GM12878 (cell line): ENCODE measurements around the gene ZNF860. TPM values are rescaled to one million over a fixed set of nuclear protein-coding genes. Genes with fewer than 3 reads are reported as not detected.

Source experiments
- ATAC-seq: fragments of 200-7000 bp; cut with Tn5 transposase; 3 replicates; pipeline ENCODE4 v1.9.1; 2020; ENCODE audit warnings: mild to moderate bottlenecking, moderate library complexity
- BruUV-seq: library from RNA; stranded (reverse); fragments of 400-500 nt; replicated peaks from 2 replicates; lab custom pipeline; 2021; lab: Mats Ljungman, UMichigan
- CTCF ChIA-PET: fragments of 300-600 bp; sonication (Branson Sonifier 250); formaldehyde crosslinking; extraction: SDS; loops from one replicate; lab custom pipeline; 2021; ENCODE audit warnings: inconsistent platforms; lab: Yijun Ruan, JAX
- POLR2A ChIA-PET: fragments of 350-600 bp; formaldehyde crosslinking; extraction: SDS; loops from one replicate; lab custom pipeline; 2021; ENCODE audit warnings: inconsistent platforms; lab: Charles Lee
- RAD21 ChIA-PET: fragments of 300-600 bp; sonication (Branson Sonifier 250); formaldehyde crosslinking; loops from one replicate; lab custom pipeline; 2023; ENCODE audit warnings: antibody characterized with exemption; ENCODE audit not compliant: unreplicated experiment; lab: Charles Lee
- SMC1A ChIA-PET: fragments of 300-600 bp; sonication (Branson Sonifier 250); formaldehyde crosslinking; loops from one replicate; lab custom pipeline; 2023; ENCODE audit not compliant: unreplicated experiment, uncharacterized antibody; lab: Charles Lee
- DNase-seq: peaks from one replicate; pipeline ENCODE4 v3.0.0-alpha.2; 2011; ENCODE audit warnings: low read depth, low spot score
- FAIRE-seq: peaks from 3 replicates; lab custom pipeline; 2011; peaks lifted over from hg19 to GRCh38; lab: Jason Lieb, UNC
- H2AFZ ChIP-seq: 2 replicates; pipeline ENCODE4 v1.6.0; 2011; ENCODE audit warnings: low read depth, low read length, control low read depth; ENCODE audit not compliant: control insufficient read depth
- H3K27ac ChIP-seq: 2 replicates; pipeline ENCODE4 v1.5.1; 2011; ENCODE audit warnings: control low read depth; ENCODE audit not compliant: control insufficient read depth, insufficient read depth
- H3K27me3 ChIP-seq, 2 experiments: replicated peaks in 1 of 2; 2 replicates each; pipeline versions ENCODE4 v1.6.0 to v1.6.1; 2011; ENCODE audit warnings: low read length in 1 of 2; ENCODE audit not compliant: control insufficient read depth in 2 of 2, insufficient read depth in 2 of 2
- H3K36me3 ChIP-seq, 2 experiments: 2 replicates each; pipeline ENCODE4 v1.5.1; 2011; ENCODE audit warnings: low read length in 1 of 2; ENCODE audit not compliant: control insufficient read depth in 2 of 2, insufficient read depth in 2 of 2
- H3K4me1 ChIP-seq: 2 replicates; pipeline ENCODE4 v1.6.1; 2011; ENCODE audit warnings: mild to moderate bottlenecking, low read length, moderate library complexity, mixed read lengths; ENCODE audit not compliant: control insufficient read depth, insufficient read depth
- H3K4me2 ChIP-seq: 2 replicates; pipeline ENCODE4 v1.6.0; 2011; ENCODE audit warnings: control low read depth; ENCODE audit not compliant: control insufficient read depth, insufficient read depth
- H3K4me3 ChIP-seq: fragments of 200-600 bp; sonication (generic); 2 replicates; pipeline ENCODE4 v1.5.1; 2016
- H3K79me2 ChIP-seq: 2 replicates; pipeline ENCODE4 v1.6.0; 2011; ENCODE audit warnings: low read length; ENCODE audit not compliant: control insufficient read depth, insufficient read depth
- H3K9ac ChIP-seq: 2 replicates; pipeline ENCODE4 v1.8.0; 2011; ENCODE audit warnings: low read length, control low read depth, mixed read lengths; ENCODE audit not compliant: control insufficient read depth, insufficient read depth
- H3K9me3 ChIP-seq: replicated peaks from 3 replicates; pipeline ENCODE4 v1.5.1; 2011; ENCODE audit warnings: mild to moderate bottlenecking, low read length; ENCODE audit not compliant: control insufficient read depth, insufficient read depth
- H4K20me1 ChIP-seq: 2 replicates; pipeline ENCODE4 v1.6.0; 2011; ENCODE audit not compliant: control insufficient read depth, insufficient read depth
- ATF7 ChIP-seq: fragments of 450-650 bp; IDR thresholded peaks from 2 replicates; pipeline ENCODE4 v1.6.1; 2016; ENCODE audit warnings: low read depth, mild to moderate bottlenecking
- CBX3 ChIP-seq: fragments of 200-600 bp; sonication (generic); IDR thresholded peaks from 2 replicates; pipeline ENCODE4 v1.6.1; 2016; ENCODE audit warnings: low read depth, borderline replicate concordance
- CUX1 ChIP-seq: IDR thresholded peaks from 2 replicates; pipeline ENCODE4 v1.6.1; 2012; ENCODE audit warnings: improper control_type of control experiment, low read depth, low read length; ENCODE audit not compliant: insufficient replicate concordance
- EED ChIP-seq: sonication (generic); IDR thresholded peaks from 2 replicates; pipeline ENCODE4 v1.6.1; 2016; ENCODE audit warnings: antibody characterized with exemption, low read depth
- FOS ChIP-seq: IDR thresholded peaks from 3 replicates; pipeline ENCODE4 v1.6.1; 2011; ENCODE audit warnings: borderline replicate concordance; ENCODE audit not compliant: insufficient read length; ENCODE audit errors: extremely low read depth
- FOXM1 ChIP-seq: IDR thresholded peaks from 2 replicates; pipeline ENCODE4 v1.6.1; 2012; ENCODE audit warnings: low read depth, mild to moderate bottlenecking, inconsistent platforms, low read length, moderate library complexity
- GATAD2B ChIP-seq: fragments of 450-650 bp; conservative IDR thresholded peaks from 2 replicates; pipeline ENCODE4 v1.6.1; 2017; ENCODE audit warnings: low read depth, mild to moderate bottlenecking, moderate library complexity
- IKZF2 ChIP-seq, 2 experiments: fragments of 450-650 bp; IDR thresholded peaks; 2 replicates each; pipeline ENCODE4 v1.6.1; 2017; ENCODE audit warnings: mild to moderate bottlenecking in 2 of 2, moderate library complexity in 2 of 2
- ZNF217 ChIP-seq: fragments of 450-650 bp; IDR thresholded peaks from 2 replicates; pipeline ENCODE4 v1.6.1; 2017; ENCODE audit warnings: antibody characterized with exemption, mild to moderate bottlenecking
- ZNF384 ChIP-seq: IDR thresholded peaks from 2 replicates; pipeline ENCODE4 v1.6.1; 2012; ENCODE audit warnings: low read depth, mild to moderate bottlenecking, low read length, improper control_type of control experiment, borderline replicate concordance
- WGBS: methylation state at CpG from one replicate; pipeline ENCODE4 v1.1.6; 2016; ENCODE audit warnings: low lambda C conversion rate; ENCODE audit not compliant: insufficient replicate concordance, insufficient coverage; ENCODE audit errors: missing lambda C conversion rate; 5-methylcytosine and 5-hydroxymethylcytosine counted together
- in situ Hi-C: fragments of 300-500 bp; cut with MboI; formaldehyde crosslinking; loops from 9 replicates; pipeline ENCODE4 v1.14.3; 2018; ENCODE audit warnings: mixed read lengths
- intact Hi-C: fragments of 100-400 bp; cut with micrococcal nuclease; formaldehyde crosslinking; loops from one replicate; pipeline ENCODE4 v1.14.2; 2022; ENCODE audit not compliant: unreplicated experiment
- polyA plus RNA-seq, 11 experiments: library from polyadenylated mRNA; depleted of rRNA in 4 of 11; unstranded in 6 of 11; stranded (reverse) in 5 of 11; fragments of >200 nt; fragmentation: Nextera tagmentation in 4 of 11; fragmentation: Illumina TruSeq in 1 of 11; extraction: Ambion mirVana in 4 of 11; extraction: Trizol in 1 of 11; gene quantifications; 1 replicate in 1 of 11; 2 replicates in 10 of 11; pipeline versions ENCODE4 v1.2.1 to v1.2.3, GENCODE V29; 2011 to 2016; ENCODE audit warnings: inconsistent platforms in 2 of 11, missing spikeins in 2 of 11, low read depth in 1 of 11
- total RNA-seq, 4 experiments: library from RNA; depleted of rRNA in 3 of 4; stranded (reverse); fragments of >200 nt in 3 of 4; fragmentation: Illumina TruSeq in 1 of 4; extraction: Trizol in 1 of 4; gene quantifications; 2 replicates each; pipeline versions ENCODE4 v1.2.1 to v1.2.3, GENCODE V29; 2013 to 2021

ZNF860 gene
- total and polyA plus RNA-seq, 10 of the 15 experiments (the other 5 are each of a cell fraction or from before 2014, with no cell fraction given): not detected

GRCh38 chr3:31967592-31967991, 14.0 kb upstream of the ZNF860 start (continued):
- TF ChIP-seq ZNF217 (no peak), ZNF384 (no peak)

GRCh38 chr3:31968369-31968926, 13.1 kb upstream of the ZNF860 start:
- H3K79me2 ChIP-seq: no peaks in the 10 kb centered on the region
- no peak overlapping the region for H3K9ac ChIP-seq
- ChIA-PET POLR2A (no interaction called here), CTCF (no interaction called here), RAD21 (no interaction called here), SMC1A (no interaction called here)
- no peak for FAIRE-seq
- H3K4me3 ChIP-seq: no peak overlapping the region
- no peaks in the 10 kb centered on the region; the same call in 2 of the 3 replicates for H3K9me3 ChIP-seq
- H3K4me2 ChIP-seq: no peak overlapping the region
- no peaks in the 10 kb centered on the region for H3K27me3 ChIP-seq
- H2AFZ ChIP-seq: no peak overlapping the region
- in situ Hi-C loops (no loop called here), intact Hi-C loops (no loop called here)
- no peak for DNase-seq
- no peak for TF ChIP-seq GATAD2B
- TF ChIP-seq FOS: no peak
- 42% methylated on average over 2 of the region's 2 CpGs for WGBS
- H3K36me3 ChIP-seq: no peaks in the 10 kb centered on the region
- no TSS peak for BruUV-seq
- ATAC-seq: no peak
- H4K20me1 ChIP-seq: no peaks in the 10 kb centered on the region
- no peak overlapping the region for H3K27ac ChIP-seq
- no peaks in the 10 kb centered on the region; the same call in 1 of the 2 replicates for H3K4me1 ChIP-seq

GRCh38 chr3:31968927-31969418, 12.6 kb upstream of the ZNF860 start:
- Histone ChIP-seq H4K20me1 (no peaks in the 10 kb centered on the region), H3K4me3 (no peak overlapping the region), H3K4me1 (no peaks in the 10 kb centered on the region; the same call in 1 of the 2 replicates), H3K9me3 (no peaks in the 10 kb centered on the region; the same call in 2 of the 3 replicates), H3K79me2 (no peaks in the 10 kb centered on the region), H3K36me3 (no peaks in the 10 kb centered on the region), H2AFZ (no peak overlapping the region), H3K4me2 (no peak overlapping the region), H3K27ac (no peak overlapping the region), H3K9ac (no peak overlapping the region), H3K27me3 (no peaks in the 10 kb centered on the region)
- ATAC-seq (no peak), FAIRE-seq (no peak), DNase-seq (no peak)
- SMC1A ChIA-PET: no interaction called here
- in situ Hi-C loops (no loop called here), intact Hi-C loops (no loop called here)
- RAD21 ChIA-PET: no interaction called here
- CTCF ChIA-PET: no interaction called here
- POLR2A ChIA-PET: no interaction called here
- BruUV-seq: no TSS peak
- TF ChIP-seq ATF7: no peak
- no peak for TF ChIP-seq FOXM1
- TF ChIP-seq EED: no peak
- TF ChIP-seq IKZF2 (IDR thresholded peaks at IDR 0.05): no peak
- TF ChIP-seq CBX3: no peak
- no peak for TF ChIP-seq CUX1
- 80% methylated on average over 6 of the region's 6 CpGs for WGBS
